GM12878 (cell line): ENCODE measurements around the gene FAM234A. TPM values are rescaled to one million over a fixed set of nuclear protein-coding genes. Genes with fewer than 3 reads are reported as not detected.

Experiments used
- ATAC-seq: fragments of 200-7000 bp; cut with Tn5 transposase; 3 replicates; pipeline ENCODE4 v1.9.1; 2020; ENCODE audit warnings: mild to moderate bottlenecking, moderate library complexity
- BruUV-seq: library from RNA; stranded (reverse); fragments of 400-500 nt; replicated peaks from 2 replicates; lab custom pipeline; 2021; lab: Mats Ljungman, UMichigan
- CTCF ChIA-PET: fragments of 300-600 bp; sonication (Branson Sonifier 250); formaldehyde crosslinking; extraction: SDS; loops from one replicate; lab custom pipeline; 2021; ENCODE audit warnings: inconsistent platforms; lab: Yijun Ruan, JAX
- POLR2A ChIA-PET: fragments of 350-600 bp; formaldehyde crosslinking; extraction: SDS; loops from one replicate; lab custom pipeline; 2021; ENCODE audit warnings: inconsistent platforms; lab: Charles Lee
- RAD21 ChIA-PET: fragments of 300-600 bp; sonication (Branson Sonifier 250); formaldehyde crosslinking; loops from one replicate; lab custom pipeline; 2023; ENCODE audit warnings: antibody characterized with exemption; ENCODE audit not compliant: unreplicated experiment; lab: Charles Lee
- SMC1A ChIA-PET: fragments of 300-600 bp; sonication (Branson Sonifier 250); formaldehyde crosslinking; loops from one replicate; lab custom pipeline; 2023; ENCODE audit not compliant: unreplicated experiment, uncharacterized antibody; lab: Charles Lee
- DNase-seq: peaks from one replicate; pipeline ENCODE4 v3.0.0-alpha.2; 2011; ENCODE audit warnings: low read depth, low spot score
- FAIRE-seq: peaks from 3 replicates; lab custom pipeline; 2011; peaks lifted over from hg19 to GRCh38; lab: Jason Lieb, UNC
- H2AFZ ChIP-seq: 2 replicates; pipeline ENCODE4 v1.6.0; 2011; ENCODE audit warnings: low read depth, low read length, control low read depth; ENCODE audit not compliant: control insufficient read depth
- H3K27ac ChIP-seq: 2 replicates; pipeline ENCODE4 v1.5.1; 2011; ENCODE audit warnings: control low read depth; ENCODE audit not compliant: control insufficient read depth, insufficient read depth
- H3K27me3 ChIP-seq, 2 experiments: replicated peaks in 1 of 2; 2 replicates each; pipeline versions ENCODE4 v1.6.0 to v1.6.1; 2011; ENCODE audit warnings: low read length in 1 of 2; ENCODE audit not compliant: control insufficient read depth in 2 of 2, insufficient read depth in 2 of 2
- H3K36me3 ChIP-seq, 2 experiments: 2 replicates each; pipeline ENCODE4 v1.5.1; 2011; ENCODE audit warnings: low read length in 1 of 2; ENCODE audit not compliant: control insufficient read depth in 2 of 2, insufficient read depth in 2 of 2
- H3K4me1 ChIP-seq: 2 replicates; pipeline ENCODE4 v1.6.1; 2011; ENCODE audit warnings: mild to moderate bottlenecking, low read length, moderate library complexity, mixed read lengths; ENCODE audit not compliant: control insufficient read depth, insufficient read depth
- H3K4me2 ChIP-seq: 2 replicates; pipeline ENCODE4 v1.6.0; 2011; ENCODE audit warnings: control low read depth; ENCODE audit not compliant: control insufficient read depth, insufficient read depth
- H3K4me3 ChIP-seq: fragments of 200-600 bp; sonication (generic); 2 replicates; pipeline ENCODE4 v1.5.1; 2016
- H3K79me2 ChIP-seq: 2 replicates; pipeline ENCODE4 v1.6.0; 2011; ENCODE audit warnings: low read length; ENCODE audit not compliant: control insufficient read depth, insufficient read depth
- H3K9ac ChIP-seq: 2 replicates; pipeline ENCODE4 v1.8.0; 2011; ENCODE audit warnings: low read length, control low read depth, mixed read lengths; ENCODE audit not compliant: control insufficient read depth, insufficient read depth
- H3K9me3 ChIP-seq: replicated peaks from 3 replicates; pipeline ENCODE4 v1.5.1; 2011; ENCODE audit warnings: mild to moderate bottlenecking, low read length; ENCODE audit not compliant: control insufficient read depth, insufficient read depth
- H4K20me1 ChIP-seq: 2 replicates; pipeline ENCODE4 v1.6.0; 2011; ENCODE audit not compliant: control insufficient read depth, insufficient read depth
- CEBPB ChIP-seq, 2 experiments: fragments of 150-350 bp in 1 of 2; IDR thresholded peaks; 2 replicates each; pipeline ENCODE4 v1.6.1; 2012 to 2014; ENCODE audit warnings: low read depth in 2 of 2, low read length in 2 of 2, borderline replicate concordance in 1 of 2, inconsistent platforms in 1 of 2
- CHD4 ChIP-seq: fragments of 200-600 bp; sonication (generic); IDR thresholded peaks from 2 replicates; pipeline ENCODE4 v1.6.1; 2016; ENCODE audit warnings: mild to moderate bottlenecking
- HDAC2 ChIP-seq: fragments of 200-600 bp; sonication (generic); IDR thresholded peaks from 2 replicates; pipeline ENCODE4 v1.6.1; 2017
- KAT2A ChIP-seq: conservative IDR thresholded peaks from 2 replicates; pipeline ENCODE4 v1.6.1; 2011; ENCODE audit warnings: low read depth, low read length; ENCODE audit not compliant: control insufficient read depth
- LARP7 ChIP-seq: fragments of 450-650 bp; IDR thresholded peaks from 2 replicates; pipeline ENCODE4 v1.6.1; 2017; ENCODE audit warnings: mild to moderate bottlenecking
- MEF2A ChIP-seq: IDR thresholded peaks from 2 replicates; pipeline ENCODE4 v1.6.1; 2011; ENCODE audit warnings: low read depth, mild to moderate bottlenecking, low read length, moderate library complexity; ENCODE audit not compliant: insufficient read depth
- NR2C1 ChIP-seq: fragments of 450-650 bp; IDR thresholded peaks from 2 replicates; pipeline ENCODE4 v1.6.1; 2017; ENCODE audit warnings: antibody characterized with exemption, mild to moderate bottlenecking, moderate library complexity
- NR2F1 ChIP-seq: fragments of 450-650 bp; conservative IDR thresholded peaks from 2 replicates; pipeline ENCODE4 v1.6.1; 2017; ENCODE audit warnings: mild to moderate bottlenecking
- POLR2AphosphoS5 ChIP-seq: IDR thresholded peaks from 2 replicates; pipeline ENCODE4 v1.6.1; 2011; ENCODE audit warnings: mild to moderate bottlenecking, low read length, inconsistent platforms
- PRDM15 ChIP-seq: fragments of 450-650 bp; formaldehyde crosslinking; IDR thresholded peaks from 2 replicates; pipeline ENCODE4 v1.4.0; 2020; ENCODE audit warnings: mild to moderate bottlenecking, moderate library complexity
- SMARCA5 ChIP-seq: fragments of 450-650 bp; IDR thresholded peaks from 2 replicates; pipeline ENCODE4 v1.6.1; 2017; ENCODE audit warnings: mild to moderate bottlenecking
- SP1 ChIP-seq: IDR thresholded peaks from one replicate; pipeline ENCODE4 v1.6.1; 2011; ENCODE audit warnings: low read depth, low read length
- SREBF2 ChIP-seq: IDR thresholded peaks from 2 replicates; pipeline ENCODE4 v1.6.1; 2012; ENCODE audit warnings: mild to moderate bottlenecking, low read length
- TAF1 ChIP-seq: IDR thresholded peaks from 2 replicates; pipeline ENCODE4 v1.6.1; 2011; ENCODE audit warnings: mild to moderate bottlenecking, low read depth, low read length, borderline replicate concordance
- ZBTB4 ChIP-seq: fragments of 450-650 bp; formaldehyde crosslinking; IDR thresholded peaks from 2 replicates; pipeline ENCODE4 v1.4.0; 2022; ENCODE audit warnings: mild to moderate bottlenecking, moderate library complexity
- ZNF207 ChIP-seq: fragments of 450-650 bp; IDR thresholded peaks from 2 replicates; pipeline ENCODE4 v1.6.1; 2014; ENCODE audit warnings: antibody characterized with exemption, mild to moderate bottlenecking, borderline replicate concordance
- ZNF24 ChIP-seq: fragments of 450-650 bp; IDR thresholded peaks from 2 replicates; pipeline ENCODE4 v1.6.1; 2017; ENCODE audit warnings: antibody characterized with exemption, mild to moderate bottlenecking
- WGBS: methylation state at CpG from one replicate; pipeline ENCODE4 v1.1.6; 2016; ENCODE audit warnings: low lambda C conversion rate; ENCODE audit not compliant: insufficient replicate concordance, insufficient coverage; ENCODE audit errors: missing lambda C conversion rate; 5-methylcytosine and 5-hydroxymethylcytosine counted together
- in situ Hi-C: fragments of 300-500 bp; cut with MboI; formaldehyde crosslinking; loops from 9 replicates; pipeline ENCODE4 v1.14.3; 2018; ENCODE audit warnings: mixed read lengths
- intact Hi-C: fragments of 100-400 bp; cut with micrococcal nuclease; formaldehyde crosslinking; loops from one replicate; pipeline ENCODE4 v1.14.2; 2022; ENCODE audit not compliant: unreplicated experiment
- polyA plus RNA-seq, 11 experiments: library from polyadenylated mRNA; depleted of rRNA in 4 of 11; unstranded in 6 of 11; stranded (reverse) in 5 of 11; fragments of >200 nt; fragmentation: Nextera tagmentation in 4 of 11; fragmentation: Illumina TruSeq in 1 of 11; extraction: Ambion mirVana in 4 of 11; extraction: Trizol in 1 of 11; gene quantifications; 1 replicate in 1 of 11; 2 replicates in 10 of 11; pipeline versions ENCODE4 v1.2.1 to v1.2.3, GENCODE V29; 2011 to 2016; ENCODE audit warnings: inconsistent platforms in 2 of 11, missing spikeins in 2 of 11, low read depth in 1 of 11
- total RNA-seq, 4 experiments: library from RNA; depleted of rRNA in 3 of 4; stranded (reverse); fragments of >200 nt in 3 of 4; fragmentation: Illumina TruSeq in 1 of 4; extraction: Trizol in 1 of 4; gene quantifications; 2 replicates each; pipeline versions ENCODE4 v1.2.1 to v1.2.3, GENCODE V29; 2013 to 2021

Gene FAM234A
- total and polyA plus RNA-seq, 10 of the 15 experiments (the other 5 are each of a cell fraction or from before 2014, with no cell fraction given): 1.6 to 37.6 (median 17.3) TPM

DNA sequence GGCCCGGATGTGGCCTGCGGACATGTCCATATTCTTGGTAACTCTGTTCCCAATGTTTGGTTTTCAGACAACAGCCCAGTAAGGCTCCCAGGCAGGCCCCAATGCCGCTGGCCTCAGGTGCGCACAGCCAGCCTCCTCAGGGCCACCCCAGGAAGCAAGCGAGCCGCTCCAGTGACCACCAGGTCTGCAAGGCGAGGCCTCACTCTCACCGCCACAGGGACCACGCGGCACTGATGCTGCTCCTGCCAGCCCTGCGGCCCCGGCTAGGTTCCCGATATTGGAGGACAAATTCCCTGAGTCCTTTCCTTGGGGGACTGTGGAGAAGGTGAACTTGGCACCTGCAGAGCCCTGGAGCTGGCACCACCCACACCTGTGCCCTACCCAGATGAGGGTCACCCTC lies 67.3 kb downstream of the FAM234A start:
- H3K36me3 ChIP-seq: peaks cover 3 to 10% of the 10 kb centered on the region in 2 experiments; a peak in 3 of 4 replicates
- H3K4me2 ChIP-seq: no peak overlapping the region
- SMC1A ChIA-PET: no interaction called here
- no TSS peak for BruUV-seq
- no peak overlapping the region for H3K4me3 ChIP-seq
- H2AFZ ChIP-seq: no peak overlapping the region
- H3K4me1 ChIP-seq: no peaks in the 10 kb centered on the region
- H3K9me3 ChIP-seq: no peaks in the 10 kb centered on the region
- H4K20me1 ChIP-seq: no peaks in the 10 kb centered on the region
- DNase-seq (no peak), FAIRE-seq (no peak), ATAC-seq (no peak)
- CTCF ChIA-PET: no interaction called here
- H3K27ac ChIP-seq: no peak overlapping the region
- in situ Hi-C loops: no loop called here
- POLR2A ChIA-PET: no interaction called here
- intact Hi-C loops: no loop called here
- TF ChIP-seq TAF1: no peak
- TF ChIP-seq SREBF2: no peak
- no peak for TF ChIP-seq MEF2A
- TF ChIP-seq HDAC2: no peak
- TF ChIP-seq CEBPB (IDR thresholded peaks at IDR 0.05; ENCODE audit: borderline replicate concordance in 1 of 2, low read depth in 2 of 2, low read length in 2 of 2): no peak
- TF ChIP-seq NR2C1: no peak
- TF ChIP-seq NR2F1: no peak
- no peak for TF ChIP-seq ZNF24
- TF ChIP-seq PRDM15 (CRISPR knock-in tag): no peak
- no peak for TF ChIP-seq ZBTB4 (CRISPR knock-in tag)
- no peak for TF ChIP-seq ZNF207
- no peak for TF ChIP-seq POLR2AphosphoS5
- TF ChIP-seq SMARCA5: no peak
- no peak for TF ChIP-seq KAT2A
- no peak for TF ChIP-seq LARP7
- no peak for TF ChIP-seq SP1
- no peak for TF ChIP-seq CHD4
- WGBS: 98% methylated on average over 13 of the region's 13 CpGs
- RAD21 ChIA-PET: no interaction called here
- H3K9ac ChIP-seq: no peak overlapping the region
- no peaks in the 10 kb centered on the region for H3K27me3 ChIP-seq
- H3K79me2 ChIP-seq: no peaks in the 10 kb centered on the region
